SK-N-MC (cell line): ENCODE measurements around the gene NRXN3.

ENCODE experiments used
- EZH2 ChIP-seq: fragments of 200-600 bp; sonication (generic); IDR thresholded peaks from one replicate; pipeline ENCODE4 v1.6.1; 2017; ENCODE audit warnings: antibody characterized with exemption
- POLR2AphosphoS5 ChIP-seq: IDR thresholded peaks from 2 replicates; pipeline ENCODE4 v1.6.1; 2012; ENCODE audit warnings: mild to moderate bottlenecking, low read depth, low read length, borderline replicate concordance

GRCh38 chr14:79598339-79598738 lies 1428.2 kb downstream of the NRXN3 start:
- no peak for TF ChIP-seq EZH2
- no peak for TF ChIP-seq POLR2AphosphoS5
